Activated T-cell treated with anti-CD3 and anti-CD28 coated beads for 1 hour (primary cell): Measurements from ENCODE around the gene RUSC1.
"Not testable (repeated sequence)": the region's sequence is repeated elsewhere in the genome, so short reads cannot be mapped to it uniquely, and the experiment has no call there.

Experiments used
- DNase-seq: peaks from one replicate; pipeline ENCODE4 v3.0.0-alpha.2; 2020; ENCODE audit warnings: low read depth

Gene RUSC1

GRCh38 chr1:155322953-155323728, 2.4 kb downstream of the RUSC1 start:
- DNase-seq, result peak; percentile 92

DNA sequence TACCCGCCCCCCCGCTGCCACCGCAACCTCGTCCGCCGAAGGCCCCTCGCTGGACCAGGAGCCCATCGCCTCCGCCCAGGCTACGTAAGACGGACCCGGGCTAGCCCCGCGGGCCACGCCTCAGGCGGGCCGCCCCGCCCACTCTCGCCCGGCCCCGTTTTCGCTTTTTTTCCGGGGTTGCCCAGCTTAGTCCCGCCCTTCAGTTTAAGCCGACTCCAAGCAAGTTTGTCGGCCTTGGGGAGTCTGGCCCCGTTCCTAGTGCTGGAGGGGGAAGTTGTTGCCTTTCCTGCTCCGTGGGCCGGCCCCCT, 3.0 kb downstream of the RUSC1 start:
- DNase-seq, result peak; percentile 72

GRCh38 chr1:155324037-155324716, 3.5 kb downstream of the RUSC1 start:
- peak; percentile 75 for DNase-seq

- DNase-seq, result peak; percentile 16
These were observed 4.3 kb downstream of the RUSC1 start for GRCh38 chr1:155324717-155325602.

GRCh38 chr1:155325603-155325893, 4.9 kb downstream of the RUSC1 start:
- DNase-seq, result no peak

DNA sequence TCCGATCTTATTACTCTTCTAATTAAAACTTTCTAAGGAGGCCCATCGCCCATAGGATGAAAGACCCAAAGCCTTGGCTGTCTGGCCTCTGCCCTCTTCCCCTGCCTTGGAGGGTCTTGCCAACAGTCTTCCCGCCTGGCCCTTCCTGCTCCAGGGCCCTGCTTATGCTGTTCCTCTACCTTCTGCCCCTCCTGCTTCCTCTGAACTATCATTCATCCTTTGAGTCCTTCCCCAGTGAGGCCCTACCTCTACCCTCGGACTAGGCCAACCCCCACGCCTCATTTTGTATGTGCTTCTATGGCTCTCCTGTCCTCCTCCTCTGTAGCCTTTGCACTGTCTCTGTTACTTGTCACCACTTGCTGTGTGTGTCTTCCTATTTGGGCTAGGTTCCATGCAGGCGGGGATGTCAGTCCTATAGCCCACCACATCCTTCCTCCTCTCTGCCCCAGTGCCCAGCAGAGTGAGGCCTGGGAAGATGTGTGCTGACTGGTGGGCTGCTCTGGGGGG, 5.4 kb downstream of the RUSC1 start:
- no peak for DNase-seq

DNA sequence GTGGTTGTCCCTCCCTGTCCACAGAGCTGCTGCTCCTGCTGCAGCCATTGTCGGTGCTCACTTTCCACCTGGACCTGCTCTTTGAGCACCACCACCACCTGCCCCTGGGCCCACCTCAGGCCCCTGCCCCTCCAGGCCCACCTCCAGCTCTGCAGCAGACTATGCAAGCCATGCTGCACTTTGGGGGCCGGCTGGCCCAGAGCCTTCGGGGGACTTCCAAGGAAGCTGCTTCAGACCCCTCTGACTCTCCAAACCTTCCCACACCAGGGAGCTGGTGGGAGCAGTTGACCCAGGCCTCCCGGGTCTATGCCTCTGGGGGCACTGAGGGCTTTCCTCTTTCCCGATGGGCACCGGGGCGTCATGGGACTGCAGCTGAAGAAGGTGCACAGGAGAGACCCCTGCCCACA, 5.9 kb downstream of the RUSC1 start:
- no peak for DNase-seq

DNA sequence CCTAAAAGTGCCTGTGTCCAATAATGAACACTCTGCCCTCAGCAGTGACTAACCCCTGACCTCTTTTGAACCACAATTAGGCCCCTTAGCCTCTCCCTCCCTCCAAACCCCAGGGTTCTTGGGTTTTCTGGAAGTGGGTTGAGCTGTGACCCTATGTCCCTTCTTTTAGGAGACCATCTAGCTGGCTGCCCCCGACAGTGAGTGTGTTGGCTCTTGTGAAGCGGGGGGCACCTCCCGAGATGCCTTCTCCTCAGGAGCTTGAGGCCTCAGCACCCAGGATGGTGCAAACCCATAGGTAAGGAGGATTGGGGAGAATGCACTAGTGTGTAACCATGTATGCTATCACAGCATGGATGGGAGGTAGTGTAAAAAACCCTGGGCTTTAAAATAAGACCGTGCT, 7.3 kb downstream of the RUSC1 start:
- no peak for DNase-seq

GRCh38 chr1:155328856-155329255, 8.2 kb downstream of the RUSC1 start:
- DNase-seq, result not testable (repeated sequence)

- DNase-seq, result no peak
These were observed 9.4 kb downstream of the RUSC1 start for GRCh38 chr1:155329980-155330598.

- DNase-seq, result no peak
These were observed 14.3 kb downstream of the RUSC1 start for GRCh38 chr1:155334962-155335361.

GRCh38 chr1:155339515-155340097, 18.9 kb downstream of the RUSC1 start:
- no peak for DNase-seq

DNA sequence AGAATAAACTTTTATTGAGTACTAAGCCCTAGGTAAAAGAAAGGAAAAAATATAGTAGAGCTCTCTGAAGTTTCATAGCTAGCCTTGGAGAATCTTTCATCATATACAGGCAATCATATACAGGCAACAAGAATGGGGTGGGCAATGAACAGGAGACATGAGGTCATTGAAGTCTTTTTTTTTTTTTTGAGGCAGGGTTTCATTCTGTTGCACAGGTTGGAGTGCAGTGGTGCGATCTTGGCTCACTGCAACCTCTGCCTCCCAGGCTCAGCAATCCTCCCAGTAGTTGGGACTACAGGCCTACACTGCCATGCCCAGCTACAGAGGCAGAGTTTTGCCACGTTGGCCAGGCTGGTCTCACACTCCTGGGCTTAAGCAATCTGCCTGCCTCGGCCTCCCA, 22.1 kb downstream of the RUSC1 start:
- no peak for DNase-seq

GRCh38 chr1:155352631-155353030, 31.9 kb downstream of the RUSC1 start:
- no peak for DNase-seq

GRCh38 chr1:155360051-155360450, 39.4 kb downstream of the RUSC1 start:
- no peak for DNase-seq

DNA sequence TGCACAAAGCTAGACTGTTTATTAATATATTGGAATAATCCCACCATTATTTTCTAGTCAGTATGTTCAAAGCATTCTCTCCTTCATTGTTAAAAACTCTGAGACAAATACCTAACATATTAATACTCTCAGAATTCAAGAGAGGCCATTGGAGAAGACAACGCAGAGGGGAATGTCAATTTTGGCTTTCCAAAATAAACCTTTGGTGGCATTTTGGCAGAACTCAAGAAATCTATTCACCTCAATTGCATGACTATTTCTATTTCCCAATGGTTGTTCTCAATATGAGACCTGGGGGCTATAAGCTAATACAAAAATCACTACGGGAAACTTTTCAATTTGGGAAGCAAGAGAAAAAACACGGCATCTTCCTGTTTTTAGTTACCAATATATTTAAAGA, 58.5 kb downstream of the RUSC1 start:
- no peak for DNase-seq

GRCh38 chr1:155379631-155380090, 59.0 kb downstream of the RUSC1 start:
- DNase-seq, result no peak
